HEK293 (cell line): ENCODE data around the gene PPP2R5E.

ENCODE experiments used
- SETDB1 ChIP-seq: IDR thresholded peaks from one replicate; pipeline ENCODE4 v1.6.1; 2017; ENCODE audit warnings: mild to moderate bottlenecking, low read length, moderate library complexity, mixed read lengths; ENCODE audit not compliant: insufficient read length
- ZNF211 ChIP-seq: fragments of 450-650 bp; formaldehyde crosslinking; IDR thresholded peaks from 2 replicates; pipeline ENCODE4 v1.5.1; 2016; ENCODE audit warnings: low read depth, missing biosample characterization, missing genetic modification characterization
- ZNF571 ChIP-seq: fragments of 450-650 bp; formaldehyde crosslinking; IDR thresholded peaks from 2 replicates; pipeline ENCODE4 v1.5.0; 2017; ENCODE audit warnings: missing biosample characterization, missing genetic modification characterization
- TF ChIP-seq, protein P1 (sequence below): fragments of 450-650 bp; formaldehyde crosslinking; IDR thresholded peaks from 2 replicates; pipeline ENCODE4 v1.5.1; 2016; ENCODE audit warnings: missing biosample characterization, missing genetic modification characterization

DNA sequence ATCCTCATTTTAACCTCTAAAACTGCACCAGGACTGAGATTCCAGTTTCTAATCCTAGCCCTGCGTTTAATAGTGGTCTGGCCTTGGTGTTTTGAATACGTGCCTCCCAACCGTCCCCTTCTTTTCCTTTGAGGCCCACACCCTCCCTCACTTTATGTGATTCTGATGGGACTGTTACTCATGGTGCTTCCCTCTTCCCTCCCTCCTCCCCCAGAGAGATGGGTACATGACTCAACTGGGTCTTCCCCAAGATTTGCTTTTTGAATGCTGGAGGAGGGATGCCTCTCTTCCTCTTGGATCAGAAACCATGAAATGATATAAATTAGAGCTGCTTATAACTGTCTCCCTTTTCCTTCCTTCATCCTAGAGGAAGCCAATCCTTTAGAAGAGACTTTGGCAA lies 8.2 kb upstream of the PPP2R5E start:
- TF ChIP-seq SETDB1 (no peak), ZNF211 (tag by site-specific recombination) (no peak), ZNF571 (tag by site-specific recombination) (no peak)
- TF ChIP-seq, protein P1, sequence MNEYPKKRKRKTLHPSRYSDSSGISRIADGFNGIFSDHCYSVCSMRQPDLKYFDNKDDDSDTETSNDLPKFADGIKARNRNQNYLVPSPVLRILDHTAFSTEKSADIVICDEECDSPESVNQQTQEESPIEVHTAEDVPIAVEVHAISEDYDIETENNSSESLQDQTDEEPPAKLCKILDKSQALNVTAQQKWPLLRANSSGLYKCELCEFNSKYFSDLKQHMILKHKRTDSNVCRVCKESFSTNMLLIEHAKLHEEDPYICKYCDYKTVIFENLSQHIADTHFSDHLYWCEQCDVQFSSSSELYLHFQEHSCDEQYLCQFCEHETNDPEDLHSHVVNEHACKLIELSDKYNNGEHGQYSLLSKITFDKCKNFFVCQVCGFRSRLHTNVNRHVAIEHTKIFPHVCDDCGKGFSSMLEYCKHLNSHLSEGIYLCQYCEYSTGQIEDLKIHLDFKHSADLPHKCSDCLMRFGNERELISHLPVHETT (tag by site-specific recombination), result no peak
